ENCODE results near the gene C1GALT1. TPM values are rescaled to one million over a fixed set of nuclear protein-coding genes. Genes with fewer than 3 reads are reported as not detected.

Gene C1GALT1
- total and polyA plus RNA-seq, 2 donors (not counting 1 experiment from before 2014, with no cell fraction given), result 12.4 to 66.8 TPM

GRCh38 chr7:7231865-7232264 is 49.5 kb downstream of the C1GALT1 start:
- Histone ChIP-seq H3K27ac (ENCODE audit: low read length in 2 of 2) (no peak overlapping the region), H3K79me2 (ENCODE audit: control insufficient read depth, insufficient read depth, low read length) (peaks cover 64% of the 10 kb centered on the region), H3K4me2 (replicated peaks; ENCODE audit: low read depth, low read length, poor library complexity, severe bottlenecking) (no peak overlapping the region), H3K27me3 (replicated peaks in 1 of 4; ENCODE audit: control extremely low read depth in 1 of 4, control insufficient read depth in 3 of 4, insufficient read depth in 4 of 4, low read length in 3 of 4) (no peaks in the 10 kb centered on the region), H3K9ac (ENCODE audit: low read length) (no peak overlapping the region), H3K4me1 (ENCODE audit: control insufficient read depth in 2 of 2, insufficient read depth in 2 of 2, low read length in 2 of 2) (no peaks in the 10 kb centered on the region), H4K20me1 (ENCODE audit: control insufficient read depth, insufficient read depth, low read length, poor library complexity, severe bottlenecking) (peaks cover 11% of the 10 kb centered on the region), H3K9me3 (ENCODE audit: control extremely low read depth in 1 of 3, control insufficient read depth in 2 of 3, insufficient read depth in 1 of 3, low read length in 2 of 3) (peaks cover 3 to 12% (median 6%) of the 10 kb centered on the region in 3 donors), H3K36me3 (replicated peaks in 1 of 2; ENCODE audit: control extremely low read depth in 1 of 2, control insufficient read depth in 1 of 2, extremely low read depth in 1 of 2, insufficient read depth in 2 of 2, low read length in 1 of 2) (peaks cover 5 to 23% of the 10 kb centered on the region in 2 experiments), H2AFZ (ENCODE audit: insufficient read depth, low read depth, low read length, poor library complexity, severe bottlenecking) (no peak overlapping the region), H3K4me3 (ENCODE audit: control extremely low read depth in 1 of 5, extremely low read depth in 1 of 5, insufficient read depth in 1 of 5, low read depth in 2 of 5, low read length in 4 of 5) (no peak overlapping the region)
- H3K9me3 Mint-ChIP-seq (ENCODE audit: insufficient read depth), result peaks cover 4% of the 10 kb centered on the region
- DNase-seq (no peak), ATAC-seq (ENCODE audit: low read depth) (no peak)
- TF ChIP-seq EZH2 (IDR thresholded peaks at IDR 0.05; ENCODE audit: borderline replicate concordance, insufficient read depth, low read depth, low read length, poor library complexity, severe bottlenecking) (no peak), CTCF (IDR thresholded peaks at IDR 0.05) (no peak)
- no peak overlapping the region for H3K27ac Mint-ChIP-seq
- intact Hi-C loops (cut with micrococcal nuclease), result no loop called here
- H3K27me3 Mint-ChIP-seq, result no peaks in the 10 kb centered on the region
- H3K4me1 Mint-ChIP-seq, result peaks cover 15% of the 10 kb centered on the region
- ChIA-PET CTCF (no interaction called here), POLR2A (no interaction called here)
- WGBS (ENCODE audit: insufficient coverage), result no CpG with 5 or more reads among the region's 3 CpGs
- no peak overlapping the region for H3K4me3 Mint-ChIP-seq

- Mint-ChIP-seq H3K9me3 (ENCODE audit: insufficient read depth) (no peaks in the 10 kb centered on the region), H3K27ac (no peak overlapping the region), H3K27me3 (no peaks in the 10 kb centered on the region), H3K4me3 (no peak overlapping the region), H3K4me1 (peaks cover 16% of the 10 kb centered on the region)
- H4K20me1 ChIP-seq (ENCODE audit: control insufficient read depth, insufficient read depth, low read length, poor library complexity, severe bottlenecking), result no peaks in the 10 kb centered on the region
- no peak overlapping the region for H3K4me3 ChIP-seq (ENCODE audit: control extremely low read depth in 1 of 5, extremely low read depth in 1 of 5, insufficient read depth in 1 of 5, low read depth in 2 of 5, low read length in 4 of 5)
- CTCF ChIA-PET, result no interaction called here
- WGBS (ENCODE audit: insufficient coverage), result no CpG with 5 or more reads among the region's 3 CpGs
- intact Hi-C loops (cut with micrococcal nuclease), result no loop called here
- H2AFZ ChIP-seq (ENCODE audit: insufficient read depth, low read depth, low read length, poor library complexity, severe bottlenecking), result no peak overlapping the region
- DNase-seq (no peak), ATAC-seq (ENCODE audit: low read depth) (no peak)
- H3K4me1 ChIP-seq (ENCODE audit: control insufficient read depth in 2 of 2, insufficient read depth in 2 of 2, low read length in 2 of 2), result no peaks in the 10 kb centered on the region
- peaks cover 0 to 12% (median 3%) of the 10 kb centered on the region in 3 donors for H3K9me3 ChIP-seq (ENCODE audit: control extremely low read depth in 1 of 3, control insufficient read depth in 2 of 3, insufficient read depth in 1 of 3, low read length in 2 of 3)
- peaks cover 40% of the 10 kb centered on the region for H3K79me2 ChIP-seq (ENCODE audit: control insufficient read depth, insufficient read depth, low read length)
- no peak overlapping the region for H3K4me2 ChIP-seq (replicated peaks; ENCODE audit: low read depth, low read length, poor library complexity, severe bottlenecking)
- TF ChIP-seq EZH2 (IDR thresholded peaks at IDR 0.05; ENCODE audit: borderline replicate concordance, insufficient read depth, low read depth, low read length, poor library complexity, severe bottlenecking), result no peak
- no peak for TF ChIP-seq CTCF (IDR thresholded peaks at IDR 0.05)
- H3K9ac ChIP-seq (ENCODE audit: low read length), result no peak overlapping the region
- peaks cover 16 to 51% of the 10 kb centered on the region in 2 experiments for H3K36me3 ChIP-seq (replicated peaks in 1 of 2; ENCODE audit: control extremely low read depth in 1 of 2, control insufficient read depth in 1 of 2, extremely low read depth in 1 of 2, insufficient read depth in 2 of 2, low read length in 1 of 2)
- H3K27me3 ChIP-seq (replicated peaks in 1 of 4; ENCODE audit: control extremely low read depth in 1 of 4, control insufficient read depth in 3 of 4, insufficient read depth in 4 of 4, low read length in 3 of 4), result no peaks in the 10 kb centered on the region
- no peak overlapping the region for H3K27ac ChIP-seq (ENCODE audit: low read length in 2 of 2)
- POLR2A ChIA-PET, result no interaction called here
These were observed 53.0 kb downstream of the C1GALT1 start for GRCh38 chr7:7235347-7235746.
